ENCODE data around the gene TPM4.
A peak's percentile ranks its signal among the peaks of the same experiment; 100 is the strongest.
"Not testable (repeated sequence)": the region's sequence is repeated elsewhere in the genome, so short reads cannot be mapped to it uniquely, and the experiment has no call there.

TPM4 gene

DNA sequence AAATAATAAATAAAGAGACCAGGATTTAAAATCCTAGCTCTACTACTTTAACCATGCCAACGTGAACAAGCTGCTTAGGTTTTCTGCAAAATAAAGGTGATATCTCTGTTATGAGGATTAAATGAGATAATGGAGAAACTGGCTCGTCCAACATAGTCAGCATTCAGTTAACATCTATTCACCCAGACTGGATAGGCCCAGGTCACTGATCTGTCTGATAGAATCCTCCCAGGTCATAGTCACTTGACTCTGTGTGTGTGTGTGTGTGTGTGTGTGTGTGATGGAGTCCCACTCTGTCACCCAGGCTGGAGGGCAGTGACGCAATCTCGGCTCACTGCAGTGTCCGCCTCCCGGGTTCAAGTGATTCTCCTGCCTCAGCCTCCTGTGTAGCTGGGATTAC lies 22.5 kb downstream of the TPM4 start:
- no peak for DNase-seq (ENCODE audit: low read depth)

DNA sequence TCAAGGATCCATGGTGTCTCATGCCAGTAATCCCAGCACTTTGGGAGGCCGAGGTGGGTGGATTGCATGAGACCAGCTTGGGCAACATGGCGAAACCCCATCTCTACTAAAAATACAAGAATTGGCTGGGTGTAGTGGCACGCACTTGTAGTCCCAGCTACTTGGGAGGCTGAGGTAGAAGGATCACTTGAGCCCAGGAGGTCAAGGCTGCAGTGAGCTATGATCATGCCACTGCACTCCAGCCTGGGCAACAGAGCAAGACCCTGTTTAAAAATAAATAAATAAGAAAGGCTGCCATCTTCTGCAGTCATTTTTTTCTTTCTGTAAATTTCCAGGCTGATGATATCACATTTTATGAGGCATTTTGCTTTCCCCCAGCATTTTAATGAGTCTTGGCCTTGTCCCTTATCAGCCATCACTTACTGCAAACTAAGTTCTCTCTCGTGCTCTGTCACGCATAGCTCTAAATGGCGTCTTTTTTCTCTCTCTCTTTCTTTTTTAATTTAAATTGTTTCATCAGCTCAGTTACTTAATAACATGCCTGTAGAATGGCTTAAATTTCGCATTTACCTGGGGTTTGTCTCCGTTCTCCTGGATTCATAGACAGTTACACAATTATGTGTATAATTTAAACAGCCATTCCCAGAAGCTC lies 23.1 kb downstream of the TPM4 start:
- not testable (repeated sequence) for DNase-seq (ENCODE audit: low read depth)

DNA sequence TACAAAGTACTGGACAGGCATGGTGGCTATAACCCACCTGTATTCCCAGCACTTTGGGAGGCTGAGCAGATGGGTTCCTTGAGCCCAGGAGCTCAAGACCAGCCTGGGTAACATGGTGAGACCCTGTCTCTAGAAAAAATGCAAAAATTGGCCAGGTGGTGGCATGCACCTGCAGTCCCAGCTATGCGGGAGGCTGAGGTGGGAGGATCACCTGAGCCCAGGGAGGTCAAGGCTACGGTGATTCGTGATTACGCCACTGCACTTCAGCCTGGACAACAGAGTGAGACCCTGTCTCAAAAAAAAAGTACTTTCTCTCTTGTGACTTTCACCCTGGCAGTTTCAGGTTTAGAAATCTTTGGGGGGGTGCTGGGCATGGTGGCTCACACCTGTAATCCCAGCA lies 24.2 kb downstream of the TPM4 start:
- DNase-seq (ENCODE audit: low read depth): no peak

DNA sequence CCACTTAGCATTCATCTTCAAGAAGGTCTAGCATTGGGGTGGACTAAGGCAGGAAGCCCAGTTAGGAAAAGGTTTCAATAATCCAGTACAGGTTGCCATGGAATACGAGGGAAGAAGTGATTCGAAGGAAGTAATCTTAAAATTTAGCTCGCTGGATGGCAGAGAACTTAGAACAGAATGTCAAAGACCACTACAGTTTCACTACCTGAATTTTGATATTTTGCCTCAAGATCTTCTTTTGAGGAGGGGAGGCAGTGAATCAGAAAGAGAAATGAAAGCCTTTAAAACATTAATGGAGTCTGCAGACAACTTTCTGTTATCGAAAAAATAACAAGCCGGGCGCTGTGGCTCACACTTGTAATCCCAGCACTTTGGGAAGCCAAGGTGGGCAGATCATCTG lies 28.4 kb downstream of the TPM4 start:
- no peak for DNase-seq (ENCODE audit: low read depth)

DNA sequence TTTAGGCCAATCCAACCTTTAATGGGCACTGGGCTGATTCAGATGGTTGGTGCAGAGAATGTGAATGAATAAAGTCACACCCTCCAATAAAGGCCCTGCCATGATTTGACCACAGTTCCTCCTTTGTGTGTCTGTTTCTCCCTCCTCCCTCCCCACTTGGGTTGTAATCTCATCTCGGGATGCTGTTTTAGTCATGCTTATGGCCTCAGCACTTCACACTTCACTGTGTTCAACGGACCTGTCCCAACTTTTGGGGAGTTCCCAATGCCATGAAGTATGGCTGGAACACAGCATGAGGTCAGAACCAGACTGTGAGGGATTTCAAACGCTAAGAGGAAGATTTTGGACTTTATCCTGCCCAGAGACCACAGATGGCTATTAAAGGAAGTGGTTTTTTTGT lies 29.8 kb downstream of the TPM4 start:
- DNase-seq (ENCODE audit: low read depth): no peak

DNA sequence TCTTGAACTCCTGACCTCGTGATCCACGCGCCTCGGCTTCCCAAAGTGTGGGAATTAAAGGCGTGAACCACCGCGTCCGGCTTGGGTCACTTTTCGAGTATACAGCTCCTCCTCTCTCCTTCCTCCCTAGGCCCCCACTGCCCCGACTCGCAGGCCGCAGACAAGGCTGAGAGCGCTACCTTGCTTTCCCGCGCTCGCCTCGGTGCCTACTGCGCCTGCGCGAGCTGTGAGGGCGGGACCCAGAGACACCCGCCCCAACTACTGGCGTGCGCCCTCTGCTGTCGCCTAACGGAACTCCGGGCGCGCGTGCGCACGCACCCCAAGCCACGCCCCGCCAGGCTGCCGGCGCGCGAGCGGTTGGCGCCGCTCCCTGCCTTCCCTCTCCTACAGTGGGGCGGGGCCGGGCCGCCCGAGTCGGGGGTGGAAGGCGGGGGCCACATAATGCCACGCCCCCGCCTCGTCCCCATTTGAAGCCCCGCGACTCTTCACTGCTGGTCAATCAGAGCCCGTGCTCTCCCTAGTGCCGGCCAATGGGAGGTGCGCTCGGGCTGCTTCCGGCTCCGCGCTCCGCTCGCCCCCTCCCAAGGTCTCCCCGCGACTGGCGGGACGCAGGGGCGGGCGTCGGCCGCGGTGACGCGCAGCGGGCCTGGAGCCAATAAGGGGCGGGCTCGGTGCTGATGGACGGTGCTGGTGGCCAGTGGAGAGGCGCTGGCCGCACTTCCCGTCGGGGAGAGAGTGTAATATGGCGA lies 35.0 kb downstream of the TPM4 start, which contains the start of gene RAB8A:
Gene RAB8A, plus strand, starts transcription at position 730 of the 749 bp plus-strand sequence. Its CDS starts 13 bp downstream, at position 743.
- peak; percentile 99 for DNase-seq (ENCODE audit: low read depth)

DNA sequence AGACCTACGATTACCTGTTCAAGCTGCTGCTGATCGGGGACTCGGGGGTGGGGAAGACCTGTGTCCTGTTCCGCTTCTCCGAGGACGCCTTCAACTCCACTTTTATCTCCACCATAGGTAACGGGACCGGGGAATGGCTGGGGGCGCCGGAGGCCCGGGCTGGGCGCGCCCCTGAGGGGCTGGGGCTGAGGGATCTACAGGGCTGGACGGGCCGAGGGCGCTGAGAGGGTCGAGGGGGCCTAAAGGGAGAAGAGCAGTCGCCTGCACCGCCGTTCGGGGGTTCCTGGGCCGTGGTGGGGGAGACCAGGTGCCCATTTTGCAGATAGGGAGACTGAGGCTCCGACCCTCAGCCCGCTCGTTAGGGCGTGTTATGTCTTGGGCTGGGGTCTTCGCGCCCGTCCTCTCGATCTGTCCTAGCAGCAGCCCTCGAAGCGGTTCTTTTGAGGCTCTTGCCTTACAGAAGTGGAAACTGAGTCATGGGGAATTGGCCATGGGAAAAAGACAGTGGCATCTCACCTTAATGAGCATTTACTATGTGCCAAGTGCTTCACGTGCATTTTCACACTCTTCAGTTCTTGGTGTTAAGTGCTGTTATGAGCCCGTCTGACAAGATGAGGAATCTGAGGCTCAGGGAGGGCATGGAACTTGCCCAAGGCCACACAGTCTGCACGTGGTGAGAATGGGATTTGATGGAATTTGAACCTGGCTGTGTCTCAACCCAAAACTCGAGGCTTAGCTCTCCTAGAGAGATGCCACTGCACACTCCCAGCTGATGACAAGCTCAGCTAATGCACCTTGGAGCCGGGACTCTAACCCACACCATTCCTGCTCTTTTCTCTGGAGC lies 35.8 kb downstream of the TPM4 start:
- no peak for DNase-seq (ENCODE audit: low read depth)

DNA sequence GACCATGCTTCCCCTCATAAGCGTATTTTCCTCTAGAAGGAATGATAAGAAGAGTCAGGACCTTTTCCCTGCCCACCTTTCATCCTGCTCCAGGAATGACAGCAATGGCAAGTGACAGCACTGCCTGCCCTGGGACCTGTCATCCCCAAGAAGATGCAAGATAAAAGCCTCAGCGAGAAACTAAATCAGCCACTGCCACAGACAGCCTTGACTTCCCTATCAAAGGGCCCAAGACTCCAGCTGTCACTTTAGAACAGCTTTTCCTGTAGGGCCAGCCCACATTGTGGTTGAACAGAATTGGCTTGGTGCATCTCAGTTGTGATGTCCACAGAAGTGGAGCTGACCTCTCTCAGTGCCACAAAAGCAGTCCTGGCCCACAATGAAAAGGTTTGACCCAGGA lies 36.5 kb downstream of the TPM4 start:
- no peak for DNase-seq (ENCODE audit: low read depth)

DNA sequence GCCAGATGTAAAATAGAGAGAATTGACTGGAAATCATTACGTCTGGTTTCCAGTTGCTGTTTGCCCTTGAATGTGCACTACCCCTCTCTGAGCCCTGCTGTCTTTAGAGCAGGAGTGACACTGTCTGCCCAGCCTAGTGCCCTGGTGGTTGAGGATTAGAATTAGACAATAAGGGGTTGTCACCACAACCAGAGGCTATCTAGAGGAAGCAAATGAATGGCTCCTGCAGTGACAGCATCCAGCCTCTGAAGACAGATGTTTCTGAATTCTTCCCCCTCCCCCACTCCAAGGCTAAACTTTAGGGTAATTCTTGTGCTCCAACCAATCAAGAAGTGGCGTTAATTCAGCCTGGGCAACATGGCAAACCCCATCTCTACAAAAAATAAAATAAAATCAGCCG lies 37.4 kb downstream of the TPM4 start:
- no peak for DNase-seq (ENCODE audit: low read depth)

DNA sequence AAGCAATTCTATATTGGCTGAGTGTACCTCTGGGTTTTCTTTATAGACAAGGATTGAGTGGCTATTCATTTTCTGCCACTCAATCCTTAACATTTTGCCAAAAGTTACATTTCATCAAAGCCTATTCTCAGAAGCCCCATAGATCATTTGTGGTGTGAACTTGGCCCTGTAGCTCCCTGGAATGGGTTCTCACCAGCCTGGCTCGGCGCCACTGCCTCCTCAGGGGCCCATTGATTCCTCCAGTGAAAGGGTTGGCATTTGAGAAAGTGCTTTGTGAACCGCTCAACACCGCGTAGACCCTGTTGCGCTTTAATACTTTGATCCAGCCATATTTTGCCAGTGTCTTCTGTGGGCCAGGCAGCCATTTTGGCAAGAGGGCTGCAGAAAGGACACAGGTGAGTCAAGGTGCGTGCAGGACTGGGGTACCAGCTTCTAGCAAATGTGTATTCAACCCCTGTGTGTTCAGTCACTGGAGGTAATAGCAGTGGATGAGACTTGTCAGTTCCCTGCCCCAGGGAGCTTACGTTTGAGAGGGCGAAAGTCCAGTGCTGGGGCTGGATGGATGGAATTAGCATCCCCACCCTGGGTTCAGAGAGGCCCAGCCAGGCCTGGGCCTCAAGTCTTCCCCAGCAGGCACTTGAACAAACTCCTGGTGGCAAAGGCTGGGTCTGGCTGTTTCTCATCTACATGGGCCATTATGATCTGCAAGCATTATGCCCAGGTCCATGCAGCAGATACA lies 39.2 kb downstream of the TPM4 start:
- no peak for DNase-seq (ENCODE audit: low read depth)

DNA sequence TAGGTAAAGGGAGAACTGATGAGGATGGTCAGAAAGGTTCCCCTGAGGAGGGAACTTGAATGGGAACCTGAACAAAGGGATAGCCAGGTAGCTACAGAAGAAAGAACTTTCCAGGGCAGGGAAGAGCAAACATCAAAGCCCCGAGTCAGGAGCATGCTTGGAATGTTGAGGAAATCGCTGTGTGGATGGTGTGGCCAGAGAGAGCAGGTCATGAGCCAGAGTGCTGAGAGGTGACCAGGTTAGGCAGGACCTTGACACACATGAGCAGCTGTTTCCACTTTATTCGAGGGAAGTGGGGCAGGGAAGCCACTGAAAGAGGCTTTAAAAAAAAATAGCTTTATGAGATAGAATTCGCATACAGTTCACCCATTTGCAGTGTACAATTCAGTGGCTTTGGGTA lies 39.8 kb downstream of the TPM4 start:
- no peak for DNase-seq (ENCODE audit: low read depth)

DNA sequence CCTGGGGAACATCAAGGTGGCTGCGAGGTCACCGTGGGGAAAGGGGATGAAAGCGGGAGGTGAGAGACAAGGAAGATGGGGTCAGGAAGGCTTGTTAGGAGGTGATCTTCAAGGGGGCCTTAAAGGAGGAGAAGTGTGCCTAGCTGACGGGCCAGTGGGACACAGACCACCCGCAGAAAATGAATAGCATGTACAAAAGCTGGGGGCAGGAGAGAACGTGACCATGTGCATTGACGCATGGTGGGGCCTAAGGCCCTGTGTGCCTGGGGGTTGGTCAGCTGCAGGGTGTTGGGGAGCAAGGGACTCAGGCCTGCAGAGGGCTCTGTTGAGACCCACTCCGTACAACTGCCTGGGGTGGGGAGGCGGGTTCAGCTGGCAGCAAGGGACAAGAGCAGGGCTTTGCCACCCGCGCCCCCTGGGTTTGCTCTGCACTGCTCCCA lies 41.3 kb downstream of the TPM4 start:
- no peak for DNase-seq (ENCODE audit: low read depth)

DNA sequence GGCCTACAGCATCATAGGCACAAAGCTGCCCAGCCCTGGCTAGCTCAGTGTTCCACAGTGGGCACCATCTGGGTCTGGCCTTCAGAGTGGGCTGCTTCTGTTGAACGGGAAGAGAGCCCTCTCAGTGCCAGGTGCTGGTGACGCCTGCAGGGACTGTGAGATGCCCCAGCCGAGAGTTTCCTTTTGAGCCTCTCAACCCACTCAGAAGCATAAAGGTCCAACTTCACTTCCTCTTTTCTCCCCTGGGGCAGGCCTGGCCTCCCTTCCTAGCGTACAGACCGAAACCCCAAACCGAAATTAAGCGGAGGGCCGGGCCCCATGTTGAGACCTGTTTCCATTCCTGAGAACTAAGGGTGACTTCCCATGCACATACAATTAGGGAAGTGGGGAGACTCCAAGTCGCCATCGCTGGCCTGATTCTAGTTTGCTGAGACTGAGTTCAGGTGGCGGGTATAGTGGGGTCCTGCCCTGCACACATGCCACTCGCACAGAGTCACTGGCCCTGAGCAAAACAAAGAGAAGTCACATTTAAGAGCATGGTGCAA lies 42.3 kb downstream of the TPM4 start:
- DNase-seq (ENCODE audit: low read depth): no peak

DNA sequence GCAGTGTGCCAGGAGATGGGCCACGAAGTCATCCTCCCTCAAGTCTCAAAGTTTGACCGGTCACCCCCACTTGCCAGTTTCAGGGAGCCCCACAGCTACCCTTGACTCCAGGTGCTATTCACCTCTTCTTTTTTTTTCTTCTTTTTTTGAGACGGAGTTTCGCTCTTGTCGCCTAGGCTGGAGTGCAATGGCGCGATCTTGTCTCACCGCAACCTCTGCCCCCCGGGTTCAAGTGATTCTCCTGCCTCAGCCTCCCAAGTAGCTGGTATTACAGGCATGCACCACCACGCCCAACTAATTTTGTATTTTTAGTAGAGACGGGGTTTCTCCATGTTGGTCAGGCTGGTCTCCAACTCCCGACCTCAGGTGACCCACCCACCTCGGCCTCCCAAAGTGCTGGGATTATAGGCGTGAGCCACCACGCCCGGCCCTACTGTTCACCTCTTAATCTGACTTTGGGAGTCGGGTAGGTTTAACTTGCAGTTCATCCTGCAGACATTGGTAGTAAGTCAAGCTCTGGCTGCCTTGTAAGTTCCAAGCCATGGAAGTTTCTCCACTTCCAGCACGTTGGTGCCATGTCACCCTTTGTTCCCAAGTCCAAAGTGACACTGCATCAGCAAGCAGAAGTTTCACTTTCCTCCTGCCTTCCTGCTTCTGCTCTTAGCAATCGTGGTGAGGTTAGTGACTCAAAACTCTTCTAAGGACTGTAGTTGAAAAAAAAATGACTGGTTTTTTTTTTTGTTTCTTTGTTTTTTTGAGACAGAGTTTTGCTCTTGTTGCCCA lies 43.0 kb downstream of the TPM4 start:
- DNase-seq (ENCODE audit: low read depth): not testable (repeated sequence)

DNA sequence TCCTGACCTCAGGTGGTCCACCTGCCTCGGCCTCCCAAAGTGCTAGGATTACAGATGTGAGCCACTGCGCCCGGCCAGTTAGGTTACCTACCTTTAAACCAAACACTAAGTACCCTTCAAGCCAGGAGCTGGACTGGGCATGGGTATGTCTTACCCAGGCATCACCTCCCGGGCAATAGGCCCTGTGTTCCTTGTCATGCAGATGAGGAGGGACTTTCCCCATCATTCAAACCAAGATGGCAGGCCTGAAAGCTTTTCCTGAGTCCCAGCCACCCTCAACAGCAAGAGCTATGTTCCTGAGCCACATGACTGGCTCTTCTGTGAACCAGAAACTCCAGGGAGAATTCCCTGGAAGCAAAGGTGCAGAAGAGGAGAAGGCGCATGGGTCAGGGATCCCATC lies 44.8 kb downstream of the TPM4 start:
- DNase-seq (ENCODE audit: low read depth): no peak

DNA sequence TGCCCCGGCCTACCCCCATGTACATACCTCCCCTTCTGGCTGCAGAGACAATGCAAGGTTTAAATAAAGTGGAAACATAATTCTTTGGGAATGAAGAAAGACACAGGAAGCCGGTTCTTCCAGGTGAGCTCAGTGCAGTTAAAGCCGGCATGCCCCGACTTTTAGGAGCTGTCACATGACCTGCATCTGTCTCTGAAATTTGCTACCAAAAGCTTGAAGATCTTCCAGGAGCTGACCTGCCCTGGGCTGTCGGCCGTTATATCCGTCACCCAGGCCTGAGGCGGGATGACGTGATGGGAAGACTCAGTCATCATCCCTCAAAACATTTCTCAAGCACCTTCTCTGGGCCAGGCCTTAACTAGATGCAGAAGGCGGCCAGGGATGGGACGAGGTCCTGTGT lies 45.7 kb downstream of the TPM4 start:
- no peak for DNase-seq (ENCODE audit: low read depth)

DNA sequence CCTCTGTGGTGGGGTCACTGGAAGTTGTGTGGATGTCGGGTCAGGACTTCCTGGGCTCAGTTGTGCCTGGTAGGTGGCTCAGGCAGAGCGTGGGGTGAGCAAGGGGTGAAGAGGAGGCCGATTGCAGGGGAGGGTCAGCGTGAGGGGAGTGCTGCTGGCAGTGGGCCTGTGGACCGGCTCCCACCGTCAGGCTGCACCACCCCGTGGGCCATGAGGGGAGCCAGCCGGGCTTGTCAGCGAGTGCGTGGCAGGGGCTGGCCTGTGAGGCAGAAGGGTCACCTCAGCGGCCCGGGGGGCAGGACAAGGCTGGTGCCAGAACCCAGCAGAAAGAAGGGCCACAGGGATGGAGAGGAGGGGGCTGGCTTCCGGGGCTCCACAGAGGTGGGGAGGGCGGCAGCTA lies 48.7 kb downstream of the TPM4 start:
- no peak for DNase-seq (ENCODE audit: low read depth)

DNA sequence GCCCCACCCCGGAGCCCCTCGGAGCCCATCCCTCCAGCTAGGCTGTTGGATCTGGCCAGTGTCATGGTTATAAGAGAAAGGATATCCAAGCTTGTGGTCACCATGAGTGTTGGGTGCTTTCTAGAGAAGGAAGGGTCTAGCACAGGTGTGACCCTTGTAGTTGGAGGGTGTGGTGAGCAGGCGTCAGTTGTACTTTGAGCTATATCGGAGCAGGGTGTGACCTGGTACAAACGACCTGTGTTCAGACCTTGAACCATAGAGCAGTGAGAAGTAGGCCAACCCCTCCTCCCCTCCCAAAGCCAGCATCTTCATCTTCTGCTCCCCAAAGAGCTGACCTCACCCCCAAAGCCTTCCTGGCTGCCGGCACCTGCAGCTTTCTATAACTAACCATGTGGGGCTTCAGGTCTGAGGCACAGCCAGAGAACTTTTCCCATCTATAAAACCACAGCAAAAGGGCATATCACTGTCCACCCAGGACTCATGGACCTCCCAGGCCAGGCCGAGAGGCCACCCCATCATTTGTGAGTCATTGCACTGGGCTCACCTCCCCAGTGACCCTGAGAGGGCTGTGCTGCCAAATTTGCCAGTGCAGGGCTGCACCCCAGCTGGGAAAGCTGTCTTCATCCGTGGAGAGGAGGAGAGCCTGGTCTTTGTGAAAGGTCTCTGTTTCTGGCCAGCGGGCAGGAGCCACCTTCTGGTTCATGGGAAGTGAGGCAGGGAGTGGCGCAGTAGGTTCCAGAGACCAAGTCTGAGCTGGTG lies 49.6 kb downstream of the TPM4 start:
- no peak for DNase-seq (ENCODE audit: low read depth)

DNA sequence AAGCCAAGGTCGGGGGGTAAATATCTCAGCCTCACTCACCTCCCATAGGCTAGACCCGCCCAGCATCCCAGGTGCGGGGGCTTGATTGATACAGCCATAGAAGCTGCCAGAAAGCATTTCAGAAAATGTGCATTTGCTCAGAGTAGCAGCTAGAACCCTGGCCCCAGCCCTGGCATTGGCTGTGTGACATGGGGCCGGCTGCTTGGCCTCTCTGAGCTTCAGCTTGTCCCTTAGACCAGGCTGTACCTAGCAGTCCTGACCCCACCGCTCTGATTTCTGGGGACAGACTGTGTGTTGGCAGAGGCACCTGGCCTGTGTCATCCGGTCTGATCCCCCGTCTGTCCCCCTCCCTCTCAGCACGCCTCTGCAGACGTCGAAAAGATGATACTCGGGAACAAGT lies 50.8 kb downstream of the TPM4 start:
- DNase-seq (ENCODE audit: low read depth): no peak

DNA sequence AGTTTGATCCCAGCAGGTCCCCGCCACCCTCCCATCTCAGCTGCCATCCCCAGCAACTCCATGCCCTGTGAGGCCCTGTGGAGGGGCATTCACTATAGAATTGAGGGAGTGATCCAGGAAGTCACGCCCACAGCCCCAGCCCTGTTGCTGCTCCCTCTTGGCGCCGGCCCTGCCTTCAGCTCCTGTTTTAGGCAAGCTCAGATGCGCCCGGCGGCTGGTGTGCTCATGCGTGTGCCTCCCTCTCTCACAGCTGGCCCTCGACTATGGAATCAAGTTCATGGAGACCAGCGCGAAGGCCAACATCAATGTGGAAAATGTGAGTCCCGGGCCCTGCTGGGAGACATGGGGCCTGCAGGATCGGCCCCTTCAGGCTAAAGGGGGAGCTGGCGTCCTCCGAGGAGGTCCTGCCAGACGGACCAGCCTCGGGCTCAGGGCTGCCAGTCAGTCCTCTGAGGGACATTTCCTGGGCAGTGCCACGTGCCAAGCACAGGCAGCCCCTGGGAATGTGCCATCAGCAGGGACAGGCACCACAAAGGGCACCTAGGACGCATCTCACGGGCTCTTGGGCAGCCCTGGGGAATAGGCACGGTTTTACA lies 51.6 kb downstream of the TPM4 start:
- DNase-seq (ENCODE audit: low read depth): no peak
